Measurements from ENCODE around the gene ACBD4.

DNA sequence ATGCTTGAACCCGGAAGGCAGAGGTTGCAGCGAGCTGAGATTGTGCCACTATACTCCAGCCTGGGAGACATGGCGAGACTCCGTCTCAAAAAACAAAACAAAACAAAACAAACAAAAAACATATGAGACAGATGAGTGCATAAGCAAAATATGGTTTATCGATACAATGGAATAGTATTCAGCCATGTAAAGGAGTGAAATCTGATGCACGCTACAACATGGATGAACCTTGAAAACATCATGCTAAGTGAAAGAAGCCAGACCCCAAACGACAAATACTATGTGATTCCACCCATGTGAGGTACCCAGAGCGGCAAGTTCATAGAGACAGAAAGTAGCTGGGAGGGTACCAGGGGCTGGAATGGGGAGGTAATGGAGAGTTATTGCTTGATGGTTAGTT, 10.0 kb upstream of the ACBD4 start:
- TF ChIP-seq POLR2A (IDR thresholded peaks at IDR 0.05): no peak
- TF ChIP-seq, protein P1, sequence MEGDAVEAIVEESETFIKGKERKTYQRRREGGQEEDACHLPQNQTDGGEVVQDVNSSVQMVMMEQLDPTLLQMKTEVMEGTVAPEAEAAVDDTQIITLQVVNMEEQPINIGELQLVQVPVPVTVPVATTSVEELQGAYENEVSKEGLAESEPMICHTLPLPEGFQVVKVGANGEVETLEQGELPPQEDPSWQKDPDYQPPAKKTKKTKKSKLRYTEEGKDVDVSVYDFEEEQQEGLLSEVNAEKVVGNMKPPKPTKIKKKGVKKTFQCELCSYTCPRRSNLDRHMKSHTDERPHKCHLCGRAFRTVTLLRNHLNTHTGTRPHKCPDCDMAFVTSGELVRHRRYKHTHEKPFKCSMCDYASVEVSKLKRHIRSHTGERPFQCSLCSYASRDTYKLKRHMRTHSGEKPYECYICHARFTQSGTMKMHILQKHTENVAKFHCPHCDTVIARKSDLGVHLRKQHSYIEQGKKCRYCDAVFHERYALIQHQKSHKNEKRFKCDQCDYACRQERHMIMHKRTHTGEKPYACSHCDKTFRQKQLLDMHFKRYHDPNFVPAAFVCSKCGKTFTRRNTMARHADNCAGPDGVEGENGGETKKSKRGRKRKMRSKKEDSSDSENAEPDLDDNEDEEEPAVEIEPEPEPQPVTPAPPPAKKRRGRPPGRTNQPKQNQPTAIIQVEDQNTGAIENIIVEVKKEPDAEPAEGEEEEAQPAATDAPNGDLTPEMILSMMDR (IDR thresholded peaks at IDR 0.05): no peak

All from body of pancreas (tissue), 4 donors.